ENCODE measurements around the gene LMBRD1. TPM values are rescaled to one million over a fixed set of nuclear protein-coding genes. Genes with fewer than 3 reads are reported as not detected.

LMBRD1 gene
- total RNA-seq, 1 experiment from 2014 or later = 27.5 TPM

DNA sequence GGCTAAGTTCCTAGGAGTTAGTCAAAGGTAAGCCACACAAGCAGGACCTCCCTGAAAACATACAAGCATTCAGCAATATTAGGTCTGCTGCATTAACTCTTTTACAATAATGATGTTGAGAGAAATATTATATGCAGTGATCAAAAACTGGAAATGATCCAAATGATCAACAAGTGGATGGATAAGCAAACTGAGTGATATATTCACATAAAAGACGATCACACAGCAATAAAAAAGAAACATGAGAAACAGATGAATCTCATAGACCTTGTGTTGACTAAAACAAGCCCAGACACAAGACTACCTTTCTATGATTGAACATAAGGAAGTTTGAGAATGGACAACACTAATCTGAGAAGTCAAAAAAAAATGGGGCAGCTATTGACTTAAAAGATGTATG lies 39.9 kb downstream of the LMBRD1 start:
- ChIA-PET POLR2A (no interaction called here), CTCF (no interaction called here)
- Mint-ChIP-seq H3K36me3 (ENCODE audit: insufficient read depth, unreplicated experiment) (no peaks in the 10 kb centered on the region), H3K4me3 (ENCODE audit: unreplicated experiment) (no peak overlapping the region), H3K27ac (ENCODE audit: unreplicated experiment) (no peak overlapping the region), H3K4me1 (ENCODE audit: low read depth, unreplicated experiment) (no peaks in the 10 kb centered on the region), H3K27me3 (ENCODE audit: insufficient read depth, unreplicated experiment) (no peaks in the 10 kb centered on the region), H3K9me3 (ENCODE audit: unreplicated experiment) (no peaks in the 10 kb centered on the region)
- Histone ChIP-seq H3K27me3 (replicated peaks; ENCODE audit: control insufficient read depth, insufficient read depth, low read length) (no peaks in the 10 kb centered on the region), H3K9me3 (no peaks in the 10 kb centered on the region), H3K36me3 (ENCODE audit: control insufficient read depth, insufficient read depth, low read length) (no peaks in the 10 kb centered on the region), H3K4me3 (ENCODE audit: low read depth, low read length) (no peak overlapping the region), H3K4me1 (0 out of 2 replicates have a peak, but pooled peaks cover 8% of the 10 kb centered on the region)
- TF ChIP-seq, protein P1, sequence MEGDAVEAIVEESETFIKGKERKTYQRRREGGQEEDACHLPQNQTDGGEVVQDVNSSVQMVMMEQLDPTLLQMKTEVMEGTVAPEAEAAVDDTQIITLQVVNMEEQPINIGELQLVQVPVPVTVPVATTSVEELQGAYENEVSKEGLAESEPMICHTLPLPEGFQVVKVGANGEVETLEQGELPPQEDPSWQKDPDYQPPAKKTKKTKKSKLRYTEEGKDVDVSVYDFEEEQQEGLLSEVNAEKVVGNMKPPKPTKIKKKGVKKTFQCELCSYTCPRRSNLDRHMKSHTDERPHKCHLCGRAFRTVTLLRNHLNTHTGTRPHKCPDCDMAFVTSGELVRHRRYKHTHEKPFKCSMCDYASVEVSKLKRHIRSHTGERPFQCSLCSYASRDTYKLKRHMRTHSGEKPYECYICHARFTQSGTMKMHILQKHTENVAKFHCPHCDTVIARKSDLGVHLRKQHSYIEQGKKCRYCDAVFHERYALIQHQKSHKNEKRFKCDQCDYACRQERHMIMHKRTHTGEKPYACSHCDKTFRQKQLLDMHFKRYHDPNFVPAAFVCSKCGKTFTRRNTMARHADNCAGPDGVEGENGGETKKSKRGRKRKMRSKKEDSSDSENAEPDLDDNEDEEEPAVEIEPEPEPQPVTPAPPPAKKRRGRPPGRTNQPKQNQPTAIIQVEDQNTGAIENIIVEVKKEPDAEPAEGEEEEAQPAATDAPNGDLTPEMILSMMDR (IDR thresholded peaks at IDR 0.05; ENCODE audit: insufficient read depth in 1 of 2, low read depth in 1 of 2, low read length in 1 of 2, severe bottlenecking in 1 of 2, unreplicated experiment in 1 of 2) = no peak
- intact Hi-C loops (cut with micrococcal nuclease; ENCODE audit: unreplicated experiment) = no loop called here
- BruUV-seq (replicated peaks) = no TSS peak
- no peak for DNase-seq

DNA sequence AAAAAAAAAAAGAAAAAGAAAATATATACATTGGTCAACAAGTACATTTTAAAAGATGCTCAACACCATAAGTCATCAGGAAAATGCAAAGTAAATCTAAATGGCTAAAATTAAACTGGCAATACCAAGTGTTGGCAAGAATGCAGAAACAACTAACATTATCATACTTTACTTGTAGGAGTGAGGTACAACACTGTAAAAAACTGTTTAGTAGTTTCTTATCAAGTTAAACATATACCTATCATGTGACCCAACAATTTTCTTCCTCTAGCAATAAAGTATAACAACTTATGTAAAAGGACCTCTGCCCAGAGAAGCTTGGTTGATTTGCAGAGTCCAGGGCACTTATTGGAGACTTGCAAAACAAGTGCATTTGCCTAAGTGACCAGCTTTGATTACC lies 40.4 kb downstream of the LMBRD1 start:
- Histone ChIP-seq H3K9me3 (no peaks in the 10 kb centered on the region), H3K27me3 (replicated peaks; ENCODE audit: control insufficient read depth, insufficient read depth, low read length) (no peaks in the 10 kb centered on the region), H3K4me1 (0 out of 2 replicates have a peak, but pooled peaks cover 8% of the 10 kb centered on the region), H3K4me3 (ENCODE audit: low read depth, low read length) (no peak overlapping the region), H3K36me3 (ENCODE audit: control insufficient read depth, insufficient read depth, low read length) (no peaks in the 10 kb centered on the region)
- Mint-ChIP-seq H3K27ac (ENCODE audit: unreplicated experiment) (no peak overlapping the region), H3K4me1 (ENCODE audit: low read depth, unreplicated experiment) (no peaks in the 10 kb centered on the region), H3K27me3 (ENCODE audit: insufficient read depth, unreplicated experiment) (no peaks in the 10 kb centered on the region), H3K4me3 (ENCODE audit: unreplicated experiment) (no peak overlapping the region), H3K9me3 (ENCODE audit: unreplicated experiment) (no peaks in the 10 kb centered on the region), H3K36me3 (ENCODE audit: insufficient read depth, unreplicated experiment) (no peaks in the 10 kb centered on the region)
- no TSS peak for BruUV-seq (replicated peaks)
- no peak for DNase-seq
- TF ChIP-seq, protein P1 (IDR thresholded peaks at IDR 0.05; ENCODE audit: insufficient read depth in 1 of 2, low read depth in 1 of 2, low read length in 1 of 2, severe bottlenecking in 1 of 2, unreplicated experiment in 1 of 2) = no peak
- CTCF ChIA-PET = no interaction called here
- intact Hi-C loops (cut with micrococcal nuclease; ENCODE audit: unreplicated experiment) = no loop called here
- POLR2A ChIA-PET = no interaction called here

- no peaks in the 10 kb centered on the region for H3K4me1 ChIP-seq
- BruUV-seq (replicated peaks) = no TSS peak
- POLR2A ChIA-PET = no interaction called here
Measured at GRCh38 chr6:69735027-69735426, 61.8 kb downstream of the LMBRD1 start.

More at GRCh38 chr6:69735027-69735426, 61.8 kb downstream of the LMBRD1 start:
- Mint-ChIP-seq H3K9me3 (ENCODE audit: unreplicated experiment) (no peaks in the 10 kb centered on the region), H3K4me3 (ENCODE audit: unreplicated experiment) (no peak overlapping the region), H3K4me1 (ENCODE audit: low read depth, unreplicated experiment) (no peaks in the 10 kb centered on the region), H3K36me3 (ENCODE audit: insufficient read depth, unreplicated experiment) (no peaks in the 10 kb centered on the region), H3K27me3 (ENCODE audit: insufficient read depth, unreplicated experiment) (no peaks in the 10 kb centered on the region), H3K27ac (ENCODE audit: unreplicated experiment) (no peak overlapping the region)
- DNase-seq = no peak
- H3K36me3 ChIP-seq (ENCODE audit: control insufficient read depth, insufficient read depth, low read length) = no peaks in the 10 kb centered on the region
- H3K4me3 ChIP-seq (ENCODE audit: low read depth, low read length) = no peak overlapping the region
- TF ChIP-seq, protein P1 (IDR thresholded peaks at IDR 0.05; ENCODE audit: insufficient read depth in 1 of 2, low read depth in 1 of 2, low read length in 1 of 2, severe bottlenecking in 1 of 2, unreplicated experiment in 1 of 2) = no peak
- CTCF ChIA-PET = interaction anchor here (1.1 kb wide), 1 partner anchor 62 kb away, joined by 5 read pairs; the partner anchor contains the start of gene LMBRD1
- intact Hi-C loops (cut with micrococcal nuclease; ENCODE audit: unreplicated experiment) = no loop called here
- no peaks in the 10 kb centered on the region for H3K27me3 ChIP-seq (replicated peaks; ENCODE audit: control insufficient read depth, insufficient read depth, low read length)
- no peaks in the 10 kb centered on the region for H3K9me3 ChIP-seq

Measured in Caco-2 (cell line).